A549 (cell line): ENCODE results near the gene IPO11. TPM values are rescaled to one million over a fixed set of nuclear protein-coding genes. Genes with fewer than 3 reads are reported as not detected.

Experiments
- ATAC-seq, 2 experiments: fragments of 200-7000 bp in 1 of 2; fragments of >200 bp in 1 of 2; cut with Nextera tagmentation in 1 of 2; cut with Tn5 transposase in 1 of 2; 3 replicates each; pipeline versions ENCODE4 v1.8.0 to v1.9.1; 2018 to 2020; ENCODE audit warnings: mild to moderate bottlenecking in 1 of 2, moderate library complexity in 1 of 2
- CTCF ChIA-PET: fragments of 300-600 bp; sonication (Branson Sonifier 250); formaldehyde crosslinking; extraction: SDS; loops from one replicate; lab custom pipeline; 2021; ENCODE audit warnings: antibody characterized with exemption, inconsistent platforms; lab: Yijun Ruan, JAX
- POLR2A ChIA-PET: fragments of 350-600 bp; formaldehyde crosslinking; extraction: SDS; loops from one replicate; lab custom pipeline; 2021; ENCODE audit warnings: antibody characterized with exemption, inconsistent platforms; lab: Yijun Ruan, JAX
- DNase-seq, 2 experiments: peaks; one replicate each; pipeline versions ENCODE4 v3.0.0 to v3.0.0-alpha.2; 2011 to 2016; ENCODE audit warnings: low read depth in 1 of 2, low spot score in 1 of 2
- FAIRE-seq: peaks from 2 replicates; lab custom pipeline; 2011; peaks lifted over from hg19 to GRCh38; lab: Jason Lieb, UNC
- H3K27ac ChIP-seq, 2 experiments: fragments of >200 bp; sonication (Bioruptor Twin); formaldehyde crosslinking; 3 replicates each; pipeline ENCODE4 v1.5.1; 2016 to 2017
- H3K4me1 ChIP-seq: fragments of >200 bp; sonication (Bioruptor Twin); formaldehyde crosslinking; 3 replicates; pipeline ENCODE4 v1.6.1; 2016
- H3K4me2 ChIP-seq: fragments of >200 bp; sonication (Bioruptor Twin); formaldehyde crosslinking; 3 replicates; pipeline ENCODE4 v1.6.1; 2016
- H3K4me3 ChIP-seq: fragments of >200 bp; sonication (Bioruptor Twin); formaldehyde crosslinking; 3 replicates; pipeline ENCODE4 v1.5.1; 2016
- H3K9me3 ChIP-seq: fragments of >200 bp; sonication (Bioruptor Twin); formaldehyde crosslinking; 3 replicates; pipeline ENCODE4 v1.6.1; 2016
- CHD2 ChIP-seq: fragments of 150-350 bp; IDR thresholded peaks from 2 replicates; pipeline ENCODE4 v1.6.1; 2014; ENCODE audit warnings: low read length; ENCODE audit not compliant: partially characterized antibody
- CTCF ChIP-seq: fragments of >200 bp; sonication (Bioruptor Twin); formaldehyde crosslinking; IDR thresholded peaks from 3 replicates; pipeline ENCODE4 v1.5.1; 2016
- E2F6 ChIP-seq: IDR thresholded peaks from 2 replicates; pipeline ENCODE4 v1.6.1; 2012; ENCODE audit warnings: low read depth, borderline replicate concordance
- EHMT2 ChIP-seq: fragments of 200-600 bp; sonication (generic); IDR thresholded peaks from 2 replicates; pipeline ENCODE4 v1.6.1; 2016; ENCODE audit warnings: antibody characterized with exemption, low read depth, mild to moderate bottlenecking, moderate library complexity
- ESRRA ChIP-seq: fragments of 150-350 bp; IDR thresholded peaks from 2 replicates; pipeline ENCODE4 v1.6.1; 2014; ENCODE audit warnings: mild to moderate bottlenecking, low read length, borderline replicate concordance
- FOSL2 ChIP-seq, 2 experiments: fragments of 450-650 bp in 1 of 2; fragments of >200 bp in 1 of 2; sonication (Bioruptor Twin) in 1 of 2; formaldehyde crosslinking; IDR thresholded peaks; 2 replicates each; pipeline versions ENCODE4 v1.5.0 to v1.6.1; 2016 to 2020; ENCODE audit warnings: mild to moderate bottlenecking in 1 of 2, moderate library complexity in 1 of 2
- HEYL ChIP-seq: fragments of 250-450 bp; sonication (Bioruptor Pico); IDR thresholded peaks from 2 replicates; pipeline ENCODE4 v1.8.0; 2021; ENCODE audit warnings: mild to moderate bottlenecking, moderate library complexity
- HMGXB4 ChIP-seq: fragments of 250-450 bp; sonication (Bioruptor Pico); IDR thresholded peaks from 2 replicates; pipeline ENCODE4 v1.5.0; 2021; ENCODE audit warnings: mild to moderate bottlenecking, moderate library complexity, borderline replicate concordance
- HOXA7 ChIP-seq: fragments of 250-450 bp; sonication (Bioruptor Pico); IDR thresholded peaks from 2 replicates; pipeline ENCODE4 v1.5.0; 2020; ENCODE audit warnings: mild to moderate bottlenecking, moderate library complexity
- HOXB5 ChIP-seq: fragments of 250-450 bp; sonication (Bioruptor Pico); IDR thresholded peaks from 2 replicates; pipeline ENCODE4 v1.5.0; 2020; ENCODE audit warnings: mild to moderate bottlenecking, moderate library complexity
- JUN ChIP-seq, 2 experiments: fragments of >200 bp; sonication (Bioruptor Twin); formaldehyde crosslinking; IDR thresholded peaks; 2 replicates in 1 of 2; 3 replicates in 1 of 2; pipeline ENCODE4 v1.6.1; 2016 to 2017
- JUNB ChIP-seq: fragments of >200 bp; sonication (Bioruptor Twin); formaldehyde crosslinking; IDR thresholded peaks from 2 replicates; pipeline ENCODE4 v1.6.1; 2016
- KDM1A ChIP-seq: fragments of 200-600 bp; sonication (generic); IDR thresholded peaks from 2 replicates; pipeline ENCODE4 v1.6.1; 2016; ENCODE audit warnings: low read depth, mild to moderate bottlenecking
- MAFK ChIP-seq: fragments of 450-650 bp; IDR thresholded peaks from 2 replicates; pipeline ENCODE4 v1.6.1; 2014; ENCODE audit not compliant: partially characterized antibody
- MAX ChIP-seq: IDR thresholded peaks from 2 replicates; pipeline ENCODE4 v1.6.1; 2012
- NPAS2 ChIP-seq: fragments of 250-450 bp; sonication (Bioruptor Pico); IDR thresholded peaks from 2 replicates; pipeline ENCODE4 v1.8.0; 2022; ENCODE audit warnings: mild to moderate bottlenecking, moderate library complexity, borderline replicate concordance
- RAD21 ChIP-seq, 2 experiments: fragments of >200 bp in 1 of 2; sonication (Bioruptor Twin) in 1 of 2; formaldehyde crosslinking in 1 of 2; IDR thresholded peaks in 1 of 2; conservative IDR thresholded peaks in 1 of 2; 2 replicates in 1 of 2; 3 replicates in 1 of 2; pipeline ENCODE4 v1.6.1; 2012 to 2018; ENCODE audit warnings: inconsistent platforms in 1 of 2
- RARB ChIP-seq: fragments of 250-450 bp; sonication (Bioruptor Pico); IDR thresholded peaks from 2 replicates; pipeline ENCODE4 v1.8.0; 2021; ENCODE audit warnings: mild to moderate bottlenecking, moderate library complexity
- RCOR1 ChIP-seq: fragments of 150-350 bp; IDR thresholded peaks from 2 replicates; pipeline ENCODE4 v1.6.1; 2014; ENCODE audit warnings: antibody characterized with exemption, low read length, low read depth
- RFX5 ChIP-seq: fragments of 450-650 bp; IDR thresholded peaks from 2 replicates; pipeline ENCODE4 v1.7.1; 2014; ENCODE audit warnings: antibody characterized with exemption, mild to moderate bottlenecking, moderate library complexity
- SREBF2 ChIP-seq: fragments of 450-650 bp; IDR thresholded peaks from 2 replicates; pipeline ENCODE4 v1.6.1; 2014; ENCODE audit warnings: mild to moderate bottlenecking, moderate library complexity
- ZC3H11A ChIP-seq: fragments of 450-650 bp; IDR thresholded peaks from 2 replicates; pipeline ENCODE4 v1.6.1; 2014; ENCODE audit warnings: antibody characterized with exemption, mild to moderate bottlenecking
- ZFP36 ChIP-seq: fragments of 450-650 bp; IDR thresholded peaks from 2 replicates; pipeline ENCODE4 v1.6.1; 2014; ENCODE audit warnings: borderline replicate concordance; ENCODE audit not compliant: partially characterized antibody
- WGBS: methylation state at CpG from one replicate; pipeline ENCODE4 v1.1.6; 2017; ENCODE audit errors: missing lambda C conversion rate; 5-methylcytosine and 5-hydroxymethylcytosine counted together
- polyA plus RNA-seq, 4 experiments: library from polyadenylated mRNA; depleted of rRNA in 3 of 4; stranded (reverse); fragments of >200 nt; fragmentation: RNase III in 1 of 4; extraction: RNeasy Plus Mini Kit Qiagen cat#74134 plus additional on column Dnase treatment in 1 of 4; gene quantifications; 2 replicates in 3 of 4; 3 replicates in 1 of 4; pipeline ENCODE4 v1.2.3, GENCODE V29; 2011 to 2017

Gene IPO11
- polyA plus RNA-seq, 2 of the 4 experiments (the other 2 are of a cell fraction): 20.7 to 33.0 TPM

DNA sequence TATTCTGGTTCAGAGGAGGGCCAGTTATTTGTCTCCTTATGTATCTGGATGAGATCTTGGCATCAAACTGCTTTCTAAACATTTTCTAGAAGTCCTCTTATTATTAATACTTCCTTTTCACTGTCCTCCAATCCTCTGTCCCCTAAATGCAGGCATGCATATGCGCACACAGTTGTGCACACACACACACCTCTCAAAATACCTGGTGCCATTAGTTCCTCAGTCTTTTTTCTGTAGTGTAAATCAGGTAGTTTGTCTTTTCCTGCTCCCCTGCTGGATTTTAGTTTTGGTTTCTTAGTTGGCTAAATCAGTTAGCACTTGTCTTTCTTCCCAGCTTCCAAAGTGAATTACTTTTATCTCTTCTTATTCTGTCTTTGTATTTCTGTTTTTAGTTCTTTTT is 110.2 kb downstream of the IPO11 start:
- FAIRE-seq (no peak), ATAC-seq (no peak), DNase-seq (no peak)
- Histone ChIP-seq H3K27ac (no peak overlapping the region; a peak in 1 of 6 replicates), H3K4me2 (no peak overlapping the region), H3K4me1 (no peaks in the 10 kb centered on the region), H3K9me3 (no peaks in the 10 kb centered on the region), H3K4me3 (no peak overlapping the region)
- CTCF ChIA-PET: no interaction called here
- POLR2A ChIA-PET: no interaction called here
- 100% methylated on average over 1 of the region's 1 CpG for WGBS
- TF ChIP-seq CTCF (no peak), MAX (no peak), CHD2 (no peak), ESRRA (no peak), HOXB5 (no peak), HOXA7 (CRISPR knock-in tag) (no peak), EHMT2 (no peak), SREBF2 (no peak), RFX5 (no peak), RAD21 (conservative IDR thresholded peaks at IDR 0.05 in 1 of 2, IDR thresholded peaks at IDR 0.05 in 1 of 2) (no peak), RARB (CRISPR knock-in tag) (no peak), JUNB (no peak), ZC3H11A (no peak)

GRCh38 chr5:62533597-62533996 is 121.0 kb downstream of the IPO11 start:
- no peak for DNase-seq
- 92% methylated on average over 2 of the region's 2 CpGs for WGBS
- H3K9me3 ChIP-seq: no peaks in the 10 kb centered on the region
- ChIA-PET POLR2A (no interaction called here), CTCF (no interaction called here)
- no peak for FAIRE-seq
- no peak for TF ChIP-seq E2F6
- TF ChIP-seq MAFK: no peak
- TF ChIP-seq NPAS2 (CRISPR knock-in tag): no peak
- TF ChIP-seq JUNB: no peak
- TF ChIP-seq HEYL (CRISPR knock-in tag): no peak
- no peak for TF ChIP-seq RCOR1
- TF ChIP-seq KDM1A: no peak
- no peak for TF ChIP-seq ZFP36
- no peak for TF ChIP-seq JUN (IDR thresholded peaks at IDR 0.05)
- H3K4me1 ChIP-seq: no peaks in the 10 kb centered on the region
- no peak for ATAC-seq
- no peak overlapping the region for H3K27ac ChIP-seq
- H3K4me2 ChIP-seq: no peak overlapping the region
- H3K4me3 ChIP-seq: no peak overlapping the region

DNA sequence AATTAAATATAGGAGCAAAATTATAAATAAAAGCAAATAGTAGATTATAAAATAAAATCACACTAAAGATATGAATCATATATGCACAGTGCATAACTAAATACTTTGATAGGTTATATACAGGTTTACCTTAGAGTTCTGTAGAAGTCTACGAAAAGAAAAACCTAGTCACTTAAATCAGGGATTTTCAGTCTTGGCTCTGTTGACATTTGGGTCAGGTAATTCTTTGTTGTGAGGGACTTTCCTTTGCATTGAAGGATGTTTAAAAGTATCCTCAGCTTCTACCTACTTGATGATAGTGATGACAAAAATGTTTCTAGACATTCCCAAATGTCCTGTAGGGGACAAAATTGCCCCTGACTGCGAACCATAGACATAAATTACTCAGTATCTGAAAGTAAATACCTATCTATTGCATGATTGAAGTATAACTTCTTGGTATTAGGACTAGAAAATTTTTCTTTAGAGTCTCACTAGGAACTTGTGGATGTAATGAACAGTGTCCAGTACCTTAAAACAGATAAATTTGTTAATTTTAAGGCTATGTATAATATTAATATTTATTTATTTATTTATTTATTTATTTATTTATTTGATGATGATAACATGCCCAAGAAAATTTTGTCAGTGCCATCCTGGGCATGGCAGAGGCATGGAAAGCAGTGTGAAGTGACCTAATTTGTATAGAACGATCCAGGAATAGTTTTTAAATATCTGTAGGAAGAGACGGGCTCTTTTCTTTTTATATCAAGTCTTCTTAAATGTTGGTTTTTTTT is 122.1 kb downstream of the IPO11 start:
- WGBS: 48% methylated on average over 4 of the region's 4 CpGs
- H3K4me3 ChIP-seq: no peak overlapping the region
- FAIRE-seq: no peak
- no peak overlapping the region for H3K4me2 ChIP-seq
- H3K9me3 ChIP-seq: no peaks in the 10 kb centered on the region
- H3K4me1 ChIP-seq: no peaks in the 10 kb centered on the region
- CTCF ChIA-PET: no interaction called here
- TF ChIP-seq ZC3H11A (peak; percentile 70), HMGXB4 (no peak), RARB (CRISPR knock-in tag) (no peak), FOSL2 (IDR thresholded peaks at IDR 0.05) (no peak), FOSL2 (CRISPR knock-in tag; IDR thresholded peaks at IDR 0.05) (no peak)
- no peak for ATAC-seq
- POLR2A ChIA-PET: no interaction called here
- DNase-seq: no peak
- H3K27ac ChIP-seq: no peak overlapping the region
